ENCODE results near the gene SLC35F6. TPM values are rescaled to one million over a fixed set of nuclear protein-coding genes. Genes with fewer than 3 reads are reported as not detected.

SLC35F6 gene
- total and polyA plus RNA-seq, 9 of the 15 experiments (the other 6 are each of a cell fraction or from before 2014, with no cell fraction given), result 11.9 to 47.3 (median 22.5) TPM

DNA sequence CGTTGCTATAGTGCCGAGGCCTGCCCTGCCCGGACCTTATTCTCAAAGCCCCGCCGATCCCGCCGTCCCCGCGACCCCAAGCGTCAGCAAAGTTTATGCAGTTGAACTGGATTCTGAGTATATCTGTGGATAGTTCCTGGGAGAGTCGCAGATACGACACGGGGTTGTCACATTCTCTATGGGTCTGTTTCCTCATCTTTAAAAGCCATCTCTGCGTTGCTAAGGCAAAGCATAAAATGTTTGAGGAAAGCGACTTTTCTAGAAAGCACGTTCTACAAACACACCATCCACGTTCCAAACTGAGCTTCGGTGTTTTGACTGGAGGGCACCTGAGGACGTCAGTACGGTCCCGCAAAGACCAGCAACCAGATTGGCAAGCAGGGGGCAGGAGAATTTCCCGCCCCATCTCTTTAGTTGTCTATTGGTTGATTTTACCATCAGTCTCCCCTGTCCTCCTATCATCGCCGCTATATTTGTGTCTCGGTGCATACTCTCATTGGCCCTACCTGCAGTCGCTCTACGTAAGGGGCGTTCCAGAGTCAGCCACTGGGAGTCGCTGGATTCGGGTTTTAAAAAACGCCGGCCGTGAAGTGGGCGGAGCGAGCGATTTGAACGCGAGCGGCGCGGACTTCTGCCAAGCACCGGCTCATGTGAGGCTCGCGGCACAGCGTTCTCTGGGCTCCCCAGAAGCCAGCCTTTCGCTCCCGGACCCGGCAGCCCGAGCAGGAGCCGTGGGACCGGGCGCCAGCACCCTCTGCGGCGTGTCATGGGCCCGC is 21.5 kb downstream of the SLC35F6 start, which contains the start of gene CENPA (continued):
- TF ChIP-seq, protein P1, sequence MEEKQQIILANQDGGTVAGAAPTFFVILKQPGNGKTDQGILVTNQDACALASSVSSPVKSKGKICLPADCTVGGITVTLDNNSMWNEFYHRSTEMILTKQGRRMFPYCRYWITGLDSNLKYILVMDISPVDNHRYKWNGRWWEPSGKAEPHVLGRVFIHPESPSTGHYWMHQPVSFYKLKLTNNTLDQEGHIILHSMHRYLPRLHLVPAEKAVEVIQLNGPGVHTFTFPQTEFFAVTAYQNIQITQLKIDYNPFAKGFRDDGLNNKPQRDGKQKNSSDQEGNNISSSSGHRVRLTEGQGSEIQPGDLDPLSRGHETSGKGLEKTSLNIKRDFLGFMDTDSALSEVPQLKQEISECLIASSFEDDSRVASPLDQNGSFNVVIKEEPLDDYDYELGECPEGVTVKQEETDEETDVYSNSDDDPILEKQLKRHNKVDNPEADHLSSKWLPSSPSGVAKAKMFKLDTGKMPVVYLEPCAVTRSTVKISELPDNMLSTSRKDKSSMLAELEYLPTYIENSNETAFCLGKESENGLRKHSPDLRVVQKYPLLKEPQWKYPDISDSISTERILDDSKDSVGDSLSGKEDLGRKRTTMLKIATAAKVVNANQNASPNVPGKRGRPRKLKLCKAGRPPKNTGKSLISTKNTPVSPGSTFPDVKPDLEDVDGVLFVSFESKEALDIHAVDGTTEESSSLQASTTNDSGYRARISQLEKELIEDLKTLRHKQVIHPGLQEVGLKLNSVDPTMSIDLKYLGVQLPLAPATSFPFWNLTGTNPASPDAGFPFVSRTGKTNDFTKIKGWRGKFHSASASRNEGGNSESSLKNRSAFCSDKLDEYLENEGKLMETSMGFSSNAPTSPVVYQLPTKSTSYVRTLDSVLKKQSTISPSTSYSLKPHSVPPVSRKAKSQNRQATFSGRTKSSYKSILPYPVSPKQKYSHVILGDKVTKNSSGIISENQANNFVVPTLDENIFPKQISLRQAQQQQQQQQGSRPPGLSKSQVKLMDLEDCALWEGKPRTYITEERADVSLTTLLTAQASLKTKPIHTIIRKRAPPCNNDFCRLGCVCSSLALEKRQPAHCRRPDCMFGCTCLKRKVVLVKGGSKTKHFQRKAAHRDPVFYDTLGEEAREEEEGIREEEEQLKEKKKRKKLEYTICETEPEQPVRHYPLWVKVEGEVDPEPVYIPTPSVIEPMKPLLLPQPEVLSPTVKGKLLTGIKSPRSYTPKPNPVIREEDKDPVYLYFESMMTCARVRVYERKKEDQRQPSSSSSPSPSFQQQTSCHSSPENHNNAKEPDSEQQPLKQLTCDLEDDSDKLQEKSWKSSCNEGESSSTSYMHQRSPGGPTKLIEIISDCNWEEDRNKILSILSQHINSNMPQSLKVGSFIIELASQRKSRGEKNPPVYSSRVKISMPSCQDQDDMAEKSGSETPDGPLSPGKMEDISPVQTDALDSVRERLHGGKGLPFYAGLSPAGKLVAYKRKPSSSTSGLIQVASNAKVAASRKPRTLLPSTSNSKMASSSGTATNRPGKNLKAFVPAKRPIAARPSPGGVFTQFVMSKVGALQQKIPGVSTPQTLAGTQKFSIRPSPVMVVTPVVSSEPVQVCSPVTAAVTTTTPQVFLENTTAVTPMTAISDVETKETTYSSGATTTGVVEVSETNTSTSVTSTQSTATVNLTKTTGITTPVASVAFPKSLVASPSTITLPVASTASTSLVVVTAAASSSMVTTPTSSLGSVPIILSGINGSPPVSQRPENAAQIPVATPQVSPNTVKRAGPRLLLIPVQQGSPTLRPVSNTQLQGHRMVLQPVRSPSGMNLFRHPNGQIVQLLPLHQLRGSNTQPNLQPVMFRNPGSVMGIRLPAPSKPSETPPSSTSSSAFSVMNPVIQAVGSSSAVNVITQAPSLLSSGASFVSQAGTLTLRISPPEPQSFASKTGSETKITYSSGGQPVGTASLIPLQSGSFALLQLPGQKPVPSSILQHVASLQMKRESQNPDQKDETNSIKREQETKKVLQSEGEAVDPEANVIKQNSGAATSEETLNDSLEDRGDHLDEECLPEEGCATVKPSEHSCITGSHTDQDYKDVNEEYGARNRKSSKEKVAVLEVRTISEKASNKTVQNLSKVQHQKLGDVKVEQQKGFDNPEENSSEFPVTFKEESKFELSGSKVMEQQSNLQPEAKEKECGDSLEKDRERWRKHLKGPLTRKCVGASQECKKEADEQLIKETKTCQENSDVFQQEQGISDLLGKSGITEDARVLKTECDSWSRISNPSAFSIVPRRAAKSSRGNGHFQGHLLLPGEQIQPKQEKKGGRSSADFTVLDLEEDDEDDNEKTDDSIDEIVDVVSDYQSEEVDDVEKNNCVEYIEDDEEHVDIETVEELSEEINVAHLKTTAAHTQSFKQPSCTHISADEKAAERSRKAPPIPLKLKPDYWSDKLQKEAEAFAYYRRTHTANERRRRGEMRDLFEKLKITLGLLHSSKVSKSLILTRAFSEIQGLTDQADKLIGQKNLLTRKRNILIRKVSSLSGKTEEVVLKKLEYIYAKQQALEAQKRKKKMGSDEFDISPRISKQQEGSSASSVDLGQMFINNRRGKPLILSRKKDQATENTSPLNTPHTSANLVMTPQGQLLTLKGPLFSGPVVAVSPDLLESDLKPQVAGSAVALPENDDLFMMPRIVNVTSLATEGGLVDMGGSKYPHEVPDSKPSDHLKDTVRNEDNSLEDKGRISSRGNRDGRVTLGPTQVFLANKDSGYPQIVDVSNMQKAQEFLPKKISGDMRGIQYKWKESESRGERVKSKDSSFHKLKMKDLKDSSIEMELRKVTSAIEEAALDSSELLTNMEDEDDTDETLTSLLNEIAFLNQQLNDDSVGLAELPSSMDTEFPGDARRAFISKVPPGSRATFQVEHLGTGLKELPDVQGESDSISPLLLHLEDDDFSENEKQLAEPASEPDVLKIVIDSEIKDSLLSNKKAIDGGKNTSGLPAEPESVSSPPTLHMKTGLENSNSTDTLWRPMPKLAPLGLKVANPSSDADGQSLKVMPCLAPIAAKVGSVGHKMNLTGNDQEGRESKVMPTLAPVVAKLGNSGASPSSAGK (IDR thresholded peaks at IDR 0.05), result peak; percentile 99
- TF ChIP-seq TCF7 (IDR thresholded peaks at IDR 0.05; ENCODE audit: borderline replicate concordance), result no peak
- 0 out of 2 replicates have a peak, but pooled peaks have one; percentile 28 for TF ChIP-seq ZBTB7A (IDR thresholded peaks at IDR 0.05; ENCODE audit: borderline replicate concordance, control insufficient read depth, low read depth, low read length)
- TF ChIP-seq TEAD1 (CRISPR knock-in tag; IDR thresholded peaks at IDR 0.05), result peak in 1 of 2 experiments; percentile 54; a peak in 1 of 4 replicates
- TF ChIP-seq FOXK2 (conservative IDR thresholded peaks at IDR 0.05 in 1 of 2, IDR thresholded peaks at IDR 0.05 in 1 of 2; ENCODE audit: low read depth in 2 of 2), result 0 out of 4 replicates have a peak, but pooled peaks of 1 of the 2 experiments have one; percentile 52
- TF ChIP-seq HCFC1 (IDR thresholded peaks at IDR 0.05; ENCODE audit: low read depth, low read length), result 0 out of 2 replicates have a peak, but pooled peaks have one; percentile 4
- TF ChIP-seq ZNF699 (CRISPR knock-in tag; IDR thresholded peaks at IDR 0.05; ENCODE audit: insufficient replicate concordance), result no peak
- no peak for TF ChIP-seq BRCA1 (IDR thresholded peaks at IDR 0.05)
- no peak for TF ChIP-seq BRCA1 (CRISPR knock-in tag; IDR thresholded peaks at IDR 0.05)
- TF ChIP-seq RHOXF2B (CRISPR knock-in tag; conservative IDR thresholded peaks at IDR 0.05), result peak; percentile 82; the same call in 1 of the 2 replicates
- peak; percentile 93 for TF ChIP-seq EP400 (IDR thresholded peaks at IDR 0.05)
- TF ChIP-seq, protein P2, sequence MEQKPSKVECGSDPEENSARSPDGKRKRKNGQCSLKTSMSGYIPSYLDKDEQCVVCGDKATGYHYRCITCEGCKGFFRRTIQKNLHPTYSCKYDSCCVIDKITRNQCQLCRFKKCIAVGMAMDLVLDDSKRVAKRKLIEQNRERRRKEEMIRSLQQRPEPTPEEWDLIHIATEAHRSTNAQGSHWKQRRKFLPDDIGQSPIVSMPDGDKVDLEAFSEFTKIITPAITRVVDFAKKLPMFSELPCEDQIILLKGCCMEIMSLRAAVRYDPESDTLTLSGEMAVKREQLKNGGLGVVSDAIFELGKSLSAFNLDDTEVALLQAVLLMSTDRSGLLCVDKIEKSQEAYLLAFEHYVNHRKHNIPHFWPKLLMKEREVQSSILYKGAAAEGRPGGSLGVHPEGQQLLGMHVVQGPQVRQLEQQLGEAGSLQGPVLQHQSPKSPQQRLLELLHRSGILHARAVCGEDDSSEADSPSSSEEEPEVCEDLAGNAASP (IDR thresholded peaks at IDR 0.05), result 0 out of 2 replicates have a peak, but pooled peaks have one; percentile 59
- TF ChIP-seq, protein P3, sequence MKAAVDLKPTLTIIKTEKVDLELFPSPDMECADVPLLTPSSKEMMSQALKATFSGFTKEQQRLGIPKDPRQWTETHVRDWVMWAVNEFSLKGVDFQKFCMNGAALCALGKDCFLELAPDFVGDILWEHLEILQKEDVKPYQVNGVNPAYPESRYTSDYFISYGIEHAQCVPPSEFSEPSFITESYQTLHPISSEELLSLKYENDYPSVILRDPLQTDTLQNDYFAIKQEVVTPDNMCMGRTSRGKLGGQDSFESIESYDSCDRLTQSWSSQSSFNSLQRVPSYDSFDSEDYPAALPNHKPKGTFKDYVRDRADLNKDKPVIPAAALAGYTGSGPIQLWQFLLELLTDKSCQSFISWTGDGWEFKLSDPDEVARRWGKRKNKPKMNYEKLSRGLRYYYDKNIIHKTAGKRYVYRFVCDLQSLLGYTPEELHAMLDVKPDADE (conservative IDR thresholded peaks at IDR 0.05; ENCODE audit: control insufficient read depth, low read depth, low read length), result peak; percentile 68

Data from K562 (cell line).